ENCODE data around the gene CHERP. TPM values are rescaled to one million over a fixed set of nuclear protein-coding genes. Genes with fewer than 3 reads are reported as not detected.

CHERP gene
- total RNA-seq, 1 experiment from 2014 or later = 52.9 TPM

DNA sequence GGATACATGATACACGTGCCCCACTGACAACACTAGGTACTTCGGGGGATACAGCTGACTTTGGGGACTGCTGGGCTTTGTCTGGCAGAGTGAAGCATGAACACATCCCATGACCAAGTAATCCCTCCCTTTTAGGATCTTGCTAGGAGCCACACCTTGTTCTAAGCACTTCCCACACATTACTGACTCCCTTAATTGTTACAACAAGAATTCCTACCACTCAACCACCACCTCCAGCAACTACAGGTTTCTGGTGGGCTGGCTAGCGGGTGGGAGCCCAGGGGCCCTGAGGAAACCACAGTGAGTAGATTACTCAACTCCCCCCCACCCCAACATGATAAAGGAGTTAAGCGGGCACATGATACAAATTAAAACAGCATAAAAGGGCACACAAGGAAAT lies 37.1 kb upstream of the CHERP start:
- Histone ChIP-seq H3K36me3 (ENCODE audit: low read depth) (0 out of 2 replicates have a peak, but pooled peaks cover 9% of the 10 kb centered on the region), H3K79me2 (ENCODE audit: low read depth) (peaks cover 88% of the 10 kb centered on the region), H3K9me3 (ENCODE audit: insufficient read depth, low read depth) (no peaks in the 10 kb centered on the region), H3K4me1 (replicated peaks; ENCODE audit: insufficient read depth) (peaks cover 6% of the 10 kb centered on the region), H3K4me3 (no peak overlapping the region), H3K27me3 (ENCODE audit: insufficient read depth, low read depth) (no peaks in the 10 kb centered on the region), H2AFZ (no peak overlapping the region), H3F3A (ENCODE audit: insufficient read depth, low read depth) (peaks cover 13% of the 10 kb centered on the region; the same call in 1 of the 2 replicates), H3K4me2 (no peak overlapping the region), H4K20me1 (ENCODE audit: insufficient read depth) (peaks cover 67% of the 10 kb centered on the region), H3K27ac (no peak overlapping the region), H3K9me2 (ENCODE audit: insufficient read depth) (no peaks in the 10 kb centered on the region)
- DNase-seq = no peak
- ChIA-PET CTCF (no interaction called here), POLR2A (ENCODE audit: unreplicated experiment) (no interaction called here)
- BruUV-seq (replicated peaks) = no TSS peak
- TF ChIP-seq, protein P1, sequence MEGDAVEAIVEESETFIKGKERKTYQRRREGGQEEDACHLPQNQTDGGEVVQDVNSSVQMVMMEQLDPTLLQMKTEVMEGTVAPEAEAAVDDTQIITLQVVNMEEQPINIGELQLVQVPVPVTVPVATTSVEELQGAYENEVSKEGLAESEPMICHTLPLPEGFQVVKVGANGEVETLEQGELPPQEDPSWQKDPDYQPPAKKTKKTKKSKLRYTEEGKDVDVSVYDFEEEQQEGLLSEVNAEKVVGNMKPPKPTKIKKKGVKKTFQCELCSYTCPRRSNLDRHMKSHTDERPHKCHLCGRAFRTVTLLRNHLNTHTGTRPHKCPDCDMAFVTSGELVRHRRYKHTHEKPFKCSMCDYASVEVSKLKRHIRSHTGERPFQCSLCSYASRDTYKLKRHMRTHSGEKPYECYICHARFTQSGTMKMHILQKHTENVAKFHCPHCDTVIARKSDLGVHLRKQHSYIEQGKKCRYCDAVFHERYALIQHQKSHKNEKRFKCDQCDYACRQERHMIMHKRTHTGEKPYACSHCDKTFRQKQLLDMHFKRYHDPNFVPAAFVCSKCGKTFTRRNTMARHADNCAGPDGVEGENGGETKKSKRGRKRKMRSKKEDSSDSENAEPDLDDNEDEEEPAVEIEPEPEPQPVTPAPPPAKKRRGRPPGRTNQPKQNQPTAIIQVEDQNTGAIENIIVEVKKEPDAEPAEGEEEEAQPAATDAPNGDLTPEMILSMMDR (conservative IDR thresholded peaks at IDR 0.05) = no peak
- no peak for TF ChIP-seq EZH2 (IDR thresholded peaks at IDR 0.05; ENCODE audit: low read depth)
- intact Hi-C loops (cut with micrococcal nuclease; ENCODE audit: unreplicated experiment) = no loop called here

DNA sequence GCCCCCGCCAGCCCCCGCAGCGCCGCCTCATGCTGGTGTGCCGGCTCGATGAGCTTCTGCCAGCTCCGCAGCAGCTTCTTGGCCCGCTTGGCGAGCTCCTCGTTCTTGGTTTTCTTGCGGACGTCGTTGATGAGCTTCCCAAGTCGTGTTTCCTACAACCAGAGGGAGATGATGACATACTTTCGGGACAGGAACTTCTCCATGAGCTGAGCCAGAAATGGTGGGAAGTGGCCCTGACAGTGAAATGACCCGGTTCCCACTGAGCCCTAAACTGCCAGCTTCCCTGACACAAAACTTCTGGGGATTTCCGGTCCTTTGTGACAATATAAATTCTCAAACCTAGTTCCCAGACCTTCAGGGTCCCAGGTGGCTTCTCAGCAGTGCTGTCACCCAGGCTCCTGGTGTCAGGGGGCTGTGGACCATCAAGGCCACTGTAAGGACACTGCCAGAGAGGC lies 35.3 kb upstream of the CHERP start:
- H3F3A ChIP-seq (ENCODE audit: insufficient read depth, low read depth) = peaks cover 19% of the 10 kb centered on the region; the same call in 1 of the 2 replicates
- CTCF ChIA-PET = no interaction called here
- H3K9me3 ChIP-seq (ENCODE audit: insufficient read depth, low read depth) = no peaks in the 10 kb centered on the region
- H3K9me2 ChIP-seq (ENCODE audit: insufficient read depth) = no peaks in the 10 kb centered on the region
- intact Hi-C loops (cut with micrococcal nuclease; ENCODE audit: unreplicated experiment) = no loop called here
- TF ChIP-seq, protein P1 (conservative IDR thresholded peaks at IDR 0.05) = no peak
- no peak for TF ChIP-seq EZH2 (IDR thresholded peaks at IDR 0.05; ENCODE audit: low read depth)
- DNase-seq = no peak
- H3K79me2 ChIP-seq (ENCODE audit: low read depth) = peaks cover 90% of the 10 kb centered on the region
- no peak overlapping the region for H3K27ac ChIP-seq
- H3K4me2 ChIP-seq = no peak overlapping the region
- H4K20me1 ChIP-seq (ENCODE audit: insufficient read depth) = peaks cover 64% of the 10 kb centered on the region
- H3K27me3 ChIP-seq (ENCODE audit: insufficient read depth, low read depth) = no peaks in the 10 kb centered on the region
- POLR2A ChIA-PET (ENCODE audit: unreplicated experiment) = no interaction called here
- peaks cover 12% of the 10 kb centered on the region for H3K4me1 ChIP-seq (replicated peaks; ENCODE audit: insufficient read depth)
- H2AFZ ChIP-seq = no peak overlapping the region
- H3K4me3 ChIP-seq = no peak overlapping the region
- no TSS peak for BruUV-seq (replicated peaks)
- 0 out of 2 replicates have a peak, but pooled peaks cover 9% of the 10 kb centered on the region for H3K36me3 ChIP-seq (ENCODE audit: low read depth)

DNA sequence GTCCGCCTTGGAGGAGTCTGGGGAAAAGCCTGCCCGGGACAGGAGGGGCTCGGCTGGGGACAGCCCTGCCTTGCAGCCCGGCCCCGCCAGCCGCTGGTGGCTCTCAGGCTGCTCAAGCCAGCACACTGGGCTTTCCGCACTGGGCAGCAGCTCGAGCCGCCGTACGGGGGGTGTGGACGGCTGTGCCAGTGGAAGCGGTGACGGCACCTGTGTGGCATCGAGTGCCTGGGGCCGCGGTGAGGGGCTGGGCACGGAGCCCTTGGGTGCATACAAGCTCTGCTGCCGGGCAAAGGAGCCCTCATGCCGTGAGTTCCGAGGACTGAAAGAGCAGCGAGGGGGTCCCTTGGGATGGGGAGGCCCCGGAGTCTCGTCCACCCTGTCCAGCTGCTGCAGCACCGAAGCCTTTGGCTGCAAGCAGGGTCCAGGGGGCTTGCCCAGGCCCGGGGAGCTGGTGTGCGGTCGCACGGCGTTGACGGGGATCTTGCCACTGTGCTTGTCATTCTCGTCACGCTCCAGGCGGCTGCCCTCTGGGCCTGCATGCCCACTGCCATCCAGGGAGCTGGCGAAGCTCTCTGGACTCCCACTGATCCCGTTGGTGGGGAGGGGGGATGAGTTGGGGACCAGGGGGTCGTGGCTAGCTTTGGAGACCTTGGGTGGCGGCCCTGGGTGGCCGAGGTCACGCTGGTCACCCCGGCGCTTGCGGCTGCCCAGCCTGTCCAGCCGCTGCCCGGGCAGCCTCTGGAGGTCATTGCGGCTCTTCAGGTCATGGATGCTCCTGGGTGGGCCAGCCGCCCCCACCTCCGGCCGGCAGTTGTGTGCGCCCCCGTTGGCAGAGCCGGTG lies 34.7 kb upstream of the CHERP start:
- no peak overlapping the region for H3K27ac ChIP-seq
- 0 out of 2 replicates have a peak, but pooled peaks cover 9% of the 10 kb centered on the region for H3K36me3 ChIP-seq (ENCODE audit: low read depth)
- no peaks in the 10 kb centered on the region for H3K9me3 ChIP-seq (ENCODE audit: insufficient read depth, low read depth)
- peaks cover 20% of the 10 kb centered on the region; the same call in 1 of the 2 replicates for H3F3A ChIP-seq (ENCODE audit: insufficient read depth, low read depth)
- H4K20me1 ChIP-seq (ENCODE audit: insufficient read depth) = peaks cover 58% of the 10 kb centered on the region
- CTCF ChIA-PET = no interaction called here
- H3K4me3 ChIP-seq = no peak overlapping the region
- peaks cover 85% of the 10 kb centered on the region for H3K79me2 ChIP-seq (ENCODE audit: low read depth)
- intact Hi-C loops (cut with micrococcal nuclease; ENCODE audit: unreplicated experiment) = no loop called here
- no peaks in the 10 kb centered on the region for H3K27me3 ChIP-seq (ENCODE audit: insufficient read depth, low read depth)
- TF ChIP-seq EZH2 (IDR thresholded peaks at IDR 0.05; ENCODE audit: low read depth) = no peak
- TF ChIP-seq, protein P1 (conservative IDR thresholded peaks at IDR 0.05) = no peak
- no peaks in the 10 kb centered on the region for H3K9me2 ChIP-seq (ENCODE audit: insufficient read depth)
- peaks cover 12% of the 10 kb centered on the region for H3K4me1 ChIP-seq (replicated peaks; ENCODE audit: insufficient read depth)
- DNase-seq = no peak
- BruUV-seq (replicated peaks) = no TSS peak
- POLR2A ChIA-PET (ENCODE audit: unreplicated experiment) = no interaction called here
- no peak overlapping the region for H2AFZ ChIP-seq
- no peak overlapping the region for H3K4me2 ChIP-seq

Data from PC-9 (cell line).